GM20431 (cell line): Measurements from ENCODE around the gene PHC2.

Experiments
- in situ Hi-C: fragments of 300-500 bp; cut with MseI, MboI; formaldehyde crosslinking; loops from one replicate; pipeline ENCODE4 v1.15.0; 2020; ENCODE audit warnings: low sequenced_read_pairs; ENCODE audit not compliant: unreplicated experiment

Gene PHC2

GRCh38 chr1:33286451-33287185 is 144.3 kb downstream of the PHC2 start:
- in situ Hi-C loops, result loop anchor here (25.0 kb wide), 1 partner anchor 176 kb away; the partner anchor contains the start of gene ZSCAN20

GRCh38 chr1:33284049-33284448 is 146.8 kb downstream of the PHC2 start:
- in situ Hi-C loops, result loop anchor here (25.0 kb wide), 1 partner anchor 178 kb away; the partner anchor contains the start of gene ZSCAN20

- in situ Hi-C loops, result loop anchor here (25.0 kb wide), 1 partner anchor 180 kb away; the partner anchor contains the start of gene ZSCAN20
Measured at GRCh38 chr1:33282791-33283190, 148.1 kb downstream of the PHC2 start.

GRCh38 chr1:33281554-33282303 is 149.2 kb downstream of the PHC2 start:
- in situ Hi-C loops, result loop anchor here (25.0 kb wide), 1 partner anchor 181 kb away; the partner anchor contains the start of gene ZSCAN20

GRCh38 chr1:33280091-33280661 is 150.7 kb downstream of the PHC2 start:
- in situ Hi-C loops, result loop anchor here (25.0 kb wide), 1 partner anchor 182 kb away; the partner anchor contains the start of gene ZSCAN20

GRCh38 chr1:33277488-33278084 is 153.3 kb downstream of the PHC2 start:
- in situ Hi-C loops, result loop anchor here (25.0 kb wide), 1 partner anchor 185 kb away; the partner anchor contains the start of gene ZSCAN20

GRCh38 chr1:33276573-33277298 is 154.2 kb downstream of the PHC2 start:
- in situ Hi-C loops, result loop anchor here (25.0 kb wide), 1 partner anchor 186 kb away; the partner anchor contains the start of gene ZSCAN20

GRCh38 chr1:33275706-33276572 is 155.0 kb downstream of the PHC2 start:
- in situ Hi-C loops, result loop anchor here (25.0 kb wide), 1 partner anchor 186 kb away; the partner anchor contains the start of gene ZSCAN20

GRCh38 chr1:33275195-33275594 is 155.7 kb downstream of the PHC2 start:
- in situ Hi-C loops, result loop anchor here (25.0 kb wide), 1 partner anchor 187 kb away; the partner anchor contains the start of gene ZSCAN20

- in situ Hi-C loops, result no loop called here
Measured at GRCh38 chr1:33274446-33274845, 156.4 kb downstream of the PHC2 start.

- in situ Hi-C loops, result no loop called here
Measured at GRCh38 chr1:33273961-33274371, 156.9 kb downstream of the PHC2 start.
